DOHH2 (cell line): ENCODE results near the gene MYZAP.

ENCODE experiments used
- H3F3A ChIP-seq: fragments of 200-600 bp; sonication (generic), shearing (Covaris generic); 2 replicates; pipeline ENCODE4 v1.6.0; 2016; ENCODE audit warnings: antibody characterized with exemption, mild to moderate bottlenecking; ENCODE audit not compliant: control insufficient read depth, insufficient read depth
- H3K27ac ChIP-seq: fragments of 200-600 bp; sonication (generic); 2 replicates; pipeline ENCODE4 v1.5.1; 2014; ENCODE audit warnings: low read depth, mild to moderate bottlenecking, low read length, moderate library complexity
- H3K27me3 ChIP-seq: fragments of 200-600 bp; sonication (generic); 2 replicates; pipeline ENCODE4 v1.6.1; 2014; ENCODE audit warnings: mild to moderate bottlenecking, low read length, mixed read lengths; ENCODE audit not compliant: control insufficient read depth
- H3K36me3 ChIP-seq: fragments of 200-600 bp; sonication (generic); 2 replicates; pipeline ENCODE4 v1.6.1; 2014; ENCODE audit warnings: mild to moderate bottlenecking, low read length, moderate library complexity, mixed read lengths; ENCODE audit not compliant: control insufficient read depth
- H3K4me1 ChIP-seq: fragments of 200-600 bp; sonication (generic); 2 replicates; pipeline ENCODE4 v1.6.1; 2014; ENCODE audit warnings: mild to moderate bottlenecking, low read length, mixed read lengths; ENCODE audit not compliant: control insufficient read depth
- H3K4me2 ChIP-seq: fragments of 200-600 bp; sonication (generic); 2 replicates; pipeline ENCODE4 v1.6.0; 2014; ENCODE audit warnings: mild to moderate bottlenecking, low read length, moderate library complexity
- H3K4me3 ChIP-seq: fragments of 200-600 bp; sonication (generic); 2 replicates; pipeline ENCODE4 v1.5.1; 2014; ENCODE audit warnings: mild to moderate bottlenecking, low read length, mixed read lengths
- H3K79me2 ChIP-seq: fragments of 200-600 bp; sonication (generic); 2 replicates; pipeline ENCODE4 v1.6.1; 2014; ENCODE audit warnings: mild to moderate bottlenecking, low read length, mixed read lengths; ENCODE audit not compliant: control insufficient read depth
- H3K9me2 ChIP-seq: fragments of 200-600 bp; sonication (generic); replicated peaks from 2 replicates; pipeline ENCODE4 v1.6.1; 2014; ENCODE audit warnings: mild to moderate bottlenecking, low read length, mixed read lengths; ENCODE audit not compliant: control insufficient read depth
- H3K9me3 ChIP-seq: fragments of 200-600 bp; sonication (generic); 2 replicates; pipeline ENCODE4 v1.6.1; 2014; ENCODE audit warnings: antibody characterized with exemption, low read length, mixed read lengths; ENCODE audit not compliant: control insufficient read depth, insufficient read depth
- H4K20me1 ChIP-seq: fragments of 200-600 bp; sonication (generic); 2 replicates; pipeline ENCODE4 v1.6.0; 2014; ENCODE audit warnings: low read depth, mild to moderate bottlenecking, antibody characterized with exemption, low read length, moderate library complexity; ENCODE audit not compliant: control insufficient read depth, insufficient read depth
- CTCF ChIP-seq: fragments of 200-600 bp; sonication (generic); IDR thresholded peaks from one replicate; pipeline ENCODE4 v1.5.1; 2014; ENCODE audit warnings: antibody characterized with exemption, mild to moderate bottlenecking, low read depth, low read length; ENCODE audit not compliant: poor library complexity, severe bottlenecking
- EZH2phosphoT487 ChIP-seq: fragments of 200-600 bp; sonication (generic); IDR thresholded peaks from 2 replicates; pipeline ENCODE4 v1.6.1; 2017; ENCODE audit warnings: borderline replicate concordance, mild to moderate bottlenecking, antibody characterized with exemption, low read length, moderate library complexity, mixed read lengths

MYZAP gene

GRCh38 chr15:57545995-57546394, 45.7 kb upstream of the MYZAP start:
- no peaks in the 10 kb centered on the region for H3F3A ChIP-seq
- H3K36me3 ChIP-seq: no peaks in the 10 kb centered on the region
- H4K20me1 ChIP-seq: no peaks in the 10 kb centered on the region
- no peak for TF ChIP-seq CTCF
- no peak for TF ChIP-seq EZH2phosphoT487
- no peak overlapping the region for H3K4me2 ChIP-seq
- no peaks in the 10 kb centered on the region for H3K4me1 ChIP-seq
- no peaks in the 10 kb centered on the region for H3K9me3 ChIP-seq
- peaks cover 3% of the 10 kb centered on the region; the same call in 1 of the 2 replicates for H3K27me3 ChIP-seq
- H3K9me2 ChIP-seq: no peaks in the 10 kb centered on the region
- H3K27ac ChIP-seq: no peak overlapping the region
- no peak overlapping the region for H3K4me3 ChIP-seq
- H3K79me2 ChIP-seq: no peaks in the 10 kb centered on the region

GRCh38 chr15:57547243-57547755, 44.4 kb upstream of the MYZAP start:
- no peaks in the 10 kb centered on the region for H3K9me3 ChIP-seq
- no peaks in the 10 kb centered on the region for H3K79me2 ChIP-seq
- H4K20me1 ChIP-seq: no peaks in the 10 kb centered on the region
- no peaks in the 10 kb centered on the region for H3F3A ChIP-seq
- H3K4me3 ChIP-seq: no peak overlapping the region
- no peaks in the 10 kb centered on the region for H3K36me3 ChIP-seq
- H3K27ac ChIP-seq: no peak overlapping the region
- no peaks in the 10 kb centered on the region for H3K4me1 ChIP-seq
- TF ChIP-seq EZH2phosphoT487: no peak
- no peak for TF ChIP-seq CTCF
- no peak overlapping the region for H3K4me2 ChIP-seq
- H3K27me3 ChIP-seq: peaks cover 6% of the 10 kb centered on the region; the same call in 1 of the 2 replicates
- no peaks in the 10 kb centered on the region for H3K9me2 ChIP-seq

GRCh38 chr15:57548351-57548750, 43.4 kb upstream of the MYZAP start:
- Histone ChIP-seq H3K9me2 (no peaks in the 10 kb centered on the region), H3K27me3 (0 out of 2 replicates have a peak, but pooled peaks cover 3% of the 10 kb centered on the region), H3K4me2 (no peak overlapping the region), H3K79me2 (no peaks in the 10 kb centered on the region), H3K4me3 (no peak overlapping the region), H3K9me3 (no peaks in the 10 kb centered on the region), H3K36me3 (no peaks in the 10 kb centered on the region), H3K27ac (no peak overlapping the region), H3K4me1 (no peaks in the 10 kb centered on the region), H3F3A (no peaks in the 10 kb centered on the region), H4K20me1 (no peaks in the 10 kb centered on the region)
- TF ChIP-seq CTCF (no peak), EZH2phosphoT487 (no peak)
